Measurements from ENCODE around the gene LONP2. TPM values are rescaled to one million over a fixed set of nuclear protein-coding genes. Genes with fewer than 3 reads are reported as not detected.
"Not testable (repeated sequence)": the region's sequence is repeated elsewhere in the genome, so short reads cannot be mapped to it uniquely, and the experiment has no call there.

LONP2 gene
- polyA plus RNA-seq, 4 donors, result 58.0 to 79.5 (median 67.6) TPM

DNA sequence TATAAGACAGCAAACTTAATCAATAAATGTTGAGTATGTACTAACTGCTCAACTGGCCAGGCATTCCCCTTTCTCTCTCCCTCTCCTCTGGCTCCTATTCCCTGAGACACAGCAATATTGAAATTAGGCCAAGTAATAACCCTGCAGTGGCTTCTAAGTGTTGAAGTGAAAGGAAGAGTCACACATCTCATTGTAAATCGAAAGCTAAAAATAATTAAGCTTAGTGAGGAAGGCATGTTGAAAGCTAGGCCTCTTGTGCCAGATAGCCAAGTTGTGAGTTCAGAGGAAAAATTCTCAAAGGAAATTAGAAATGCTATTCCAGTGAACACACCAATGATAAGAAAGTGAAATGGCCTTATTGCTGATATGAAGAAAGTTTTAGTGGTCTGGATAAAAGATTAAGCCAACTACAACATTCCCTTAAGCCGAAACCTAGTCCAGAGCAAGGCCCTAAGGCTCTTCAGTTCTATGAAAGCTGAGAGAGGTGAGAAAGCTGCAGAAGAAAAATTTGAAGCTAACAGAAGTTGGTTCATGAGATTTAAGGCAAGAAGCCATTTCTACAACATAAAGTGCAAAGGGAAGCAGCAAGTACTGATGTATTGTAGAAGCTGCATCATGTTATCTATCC, 38.6 kb downstream of the LONP2 start:
- no peak for DNase-seq (ENCODE audit: low read depth in 4 of 4, low spot score in 2 of 4)

DNA sequence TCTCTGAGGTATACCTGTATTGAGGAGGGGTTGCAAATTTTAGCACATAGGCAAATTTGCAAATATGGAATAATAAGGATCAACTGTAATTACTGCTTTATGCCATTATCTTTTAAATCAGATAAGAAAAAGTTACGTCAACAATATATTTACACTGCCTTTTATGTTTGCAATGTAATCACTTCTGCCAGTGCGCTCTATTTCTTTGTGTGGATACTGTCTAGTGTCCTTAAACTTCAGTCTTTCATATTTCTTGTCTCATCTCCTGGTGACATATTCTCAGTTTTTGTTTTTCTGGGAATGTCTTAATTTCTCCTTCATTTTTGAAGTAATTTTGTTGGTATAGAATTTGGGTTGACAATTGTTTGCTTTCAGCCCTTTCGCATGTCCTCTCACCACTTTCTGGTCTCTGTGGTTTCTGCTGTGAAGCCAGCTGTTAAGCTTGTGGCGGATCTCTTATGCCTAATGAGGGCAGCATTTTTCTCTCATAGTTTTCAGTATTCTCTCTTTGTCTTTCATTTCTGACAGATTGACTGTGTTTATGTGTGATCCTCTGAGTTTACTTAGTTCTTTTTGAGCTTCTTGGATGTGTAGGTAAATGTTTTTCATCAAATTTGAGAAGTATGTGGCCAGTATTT, 40.8 kb downstream of the LONP2 start:
- no peak for DNase-seq (ENCODE audit: low read depth in 4 of 4, low spot score in 2 of 4)

DNA sequence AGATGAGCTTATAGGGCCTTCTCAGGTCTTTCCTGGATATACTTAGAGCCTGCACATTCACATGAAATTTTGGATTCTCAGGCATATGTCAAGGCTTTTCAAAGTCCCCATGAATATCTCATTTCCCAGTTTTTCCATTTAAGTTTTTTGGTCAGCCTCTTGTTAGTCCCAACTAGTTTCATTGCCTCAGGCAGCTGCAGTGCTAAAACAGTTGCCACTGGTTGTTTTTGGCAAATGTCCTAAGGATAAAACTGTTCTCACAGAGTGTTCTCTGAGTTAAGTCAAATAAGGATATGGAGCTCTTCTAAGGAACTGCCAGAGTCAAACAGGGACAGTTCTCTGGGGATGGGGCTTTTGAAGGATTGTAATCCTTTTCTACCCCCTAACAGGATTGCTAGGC, 43.1 kb downstream of the LONP2 start:
- DNase-seq (ENCODE audit: low read depth in 4 of 4, low spot score in 2 of 4), result no peak

DNA sequence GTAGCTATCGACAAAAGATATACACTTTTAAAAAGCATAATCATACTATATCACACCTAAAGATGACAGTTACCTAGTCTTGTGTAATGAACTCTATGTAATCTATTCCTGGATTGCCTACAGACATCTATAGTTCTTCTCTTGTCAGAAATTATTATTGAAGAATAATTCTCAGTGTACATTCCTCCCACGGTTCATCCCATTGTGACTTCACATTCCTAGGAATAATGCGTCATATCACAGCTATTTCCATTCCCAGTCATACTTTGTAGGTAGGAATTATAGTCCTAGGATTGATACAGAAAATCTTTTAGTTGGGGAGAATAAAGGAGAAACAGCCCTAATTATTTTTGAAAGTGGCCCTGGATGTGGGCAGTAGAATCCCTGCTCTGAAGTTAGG, 47.2 kb downstream of the LONP2 start:
- DNase-seq (ENCODE audit: low read depth in 4 of 4, low spot score in 2 of 4), result no peak

- no peak for DNase-seq (ENCODE audit: low read depth in 4 of 4, low spot score in 2 of 4)
Measured at GRCh38 chr16:48291754-48292153, 47.7 kb downstream of the LONP2 start.

GRCh38 chr16:48292452-48292851, 48.4 kb downstream of the LONP2 start:
- DNase-seq (ENCODE audit: low read depth in 4 of 4, low spot score in 2 of 4), result no peak

DNA sequence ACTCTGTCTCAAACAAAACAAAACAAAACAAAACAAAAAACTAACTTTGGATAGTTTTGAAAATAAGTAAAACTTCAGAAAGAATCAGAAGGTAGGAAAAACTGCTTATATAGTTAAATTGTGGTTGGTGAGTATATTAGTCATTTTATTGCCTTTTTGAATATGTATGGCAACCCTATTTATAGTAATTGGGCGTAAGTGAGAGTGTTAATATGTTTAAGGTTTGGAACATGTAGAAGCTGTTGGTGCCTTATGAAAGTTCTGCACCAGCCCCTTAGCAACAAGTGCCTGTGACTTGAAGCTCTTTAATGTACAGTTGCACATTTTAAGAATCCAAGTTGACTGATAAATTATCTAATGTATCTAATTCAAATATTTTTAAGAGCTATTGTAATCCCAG, 50.6 kb downstream of the LONP2 start:
- no peak for DNase-seq (ENCODE audit: low read depth in 4 of 4, low spot score in 2 of 4)

- no peak for DNase-seq (ENCODE audit: low read depth in 4 of 4, low spot score in 2 of 4)
Measured at GRCh38 chr16:48295488-48296281, 51.6 kb downstream of the LONP2 start.

GRCh38 chr16:48299471-48299870, 55.4 kb downstream of the LONP2 start:
- no peak for DNase-seq (ENCODE audit: low read depth in 4 of 4, low spot score in 2 of 4)

- no peak for DNase-seq (ENCODE audit: low read depth in 4 of 4, low spot score in 2 of 4)
Measured at GRCh38 chr16:48300391-48300856, 56.3 kb downstream of the LONP2 start.

GRCh38 chr16:48308535-48308934, 64.4 kb downstream of the LONP2 start:
- DNase-seq (ENCODE audit: low read depth in 4 of 4, low spot score in 2 of 4), result no peak

DNA sequence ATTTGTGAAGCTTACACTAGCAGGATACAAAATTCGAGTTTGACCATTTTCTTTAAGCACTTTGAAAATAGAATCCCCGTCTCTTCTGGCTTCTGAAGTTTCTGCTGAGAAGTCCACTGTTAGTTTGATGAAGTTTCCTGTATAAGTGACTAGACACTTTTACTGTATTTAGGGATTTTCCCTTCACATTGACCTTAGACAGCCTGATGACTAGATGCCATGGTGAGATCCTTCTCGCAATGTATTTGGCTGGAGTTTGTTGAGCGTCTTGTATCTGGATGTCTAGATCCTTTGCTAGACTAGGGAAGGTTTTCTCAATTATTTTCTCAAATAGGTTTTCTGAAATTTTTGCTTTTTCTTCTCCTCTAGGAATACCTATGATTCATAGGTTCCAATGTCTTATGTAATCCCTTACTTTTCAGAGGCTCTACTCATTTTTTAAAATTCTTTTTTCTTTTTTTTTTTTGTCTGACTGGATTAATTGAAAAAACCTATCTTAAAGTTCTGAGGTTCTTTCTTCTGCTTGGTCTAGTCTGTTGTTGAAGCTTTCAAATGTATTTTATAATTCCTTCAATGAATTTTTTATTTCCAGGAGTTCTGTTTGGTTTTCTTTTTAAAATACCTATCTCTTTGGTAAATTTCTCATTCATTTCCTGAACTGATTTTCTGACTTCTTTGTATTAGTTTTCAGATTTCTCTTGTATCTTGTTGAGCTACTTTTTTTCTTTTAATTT, 67.0 kb downstream of the LONP2 start:
- DNase-seq (ENCODE audit: low read depth in 4 of 4, low spot score in 2 of 4), result no peak

DNA sequence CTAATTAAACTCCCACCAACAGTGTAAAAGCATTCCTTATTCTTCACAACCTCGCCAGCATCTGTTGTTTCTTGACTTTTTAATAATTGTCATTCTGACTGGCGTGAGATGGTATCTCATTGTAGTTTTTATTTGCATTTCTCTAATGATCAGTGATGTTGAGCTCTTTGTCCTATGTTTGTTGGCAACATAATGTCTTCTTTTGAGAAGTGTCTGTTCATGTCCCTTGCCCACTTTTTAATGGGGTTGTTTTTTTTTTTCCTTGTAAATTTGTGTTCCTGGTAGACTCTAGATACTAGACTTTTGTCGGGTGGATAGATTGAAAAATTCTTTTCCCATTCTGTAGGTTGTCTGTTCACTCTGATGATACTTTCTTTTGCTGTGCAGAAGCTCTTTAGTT, 69.8 kb downstream of the LONP2 start:
- not testable (repeated sequence) for DNase-seq (ENCODE audit: low read depth in 4 of 4, low spot score in 2 of 4)

DNA sequence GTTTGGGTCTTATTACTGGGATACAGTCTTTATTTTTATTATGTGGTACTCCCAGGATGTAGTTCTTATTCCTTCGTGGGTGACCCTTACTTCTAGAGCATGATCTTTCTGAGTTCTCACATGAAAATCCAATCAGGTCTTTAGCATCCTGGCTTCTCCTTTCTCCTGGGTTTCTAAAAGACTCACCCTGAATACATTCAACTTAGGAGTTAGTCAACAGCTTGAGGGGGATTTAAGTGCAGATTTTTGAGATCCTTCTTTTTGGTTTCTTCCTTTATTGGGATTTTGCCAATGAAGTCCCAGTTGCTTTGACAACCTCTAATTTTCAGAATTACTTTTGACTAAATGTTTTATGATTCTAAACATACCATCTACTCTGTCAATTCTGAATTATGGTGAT, 72.9 kb downstream of the LONP2 start:
- no peak for DNase-seq (ENCODE audit: low read depth in 4 of 4, low spot score in 2 of 4)

- DNase-seq (ENCODE audit: low read depth in 4 of 4, low spot score in 2 of 4), result no peak
Measured at GRCh38 chr16:48317614-48318315, 73.7 kb downstream of the LONP2 start.

- no peak for DNase-seq (ENCODE audit: low read depth in 4 of 4, low spot score in 2 of 4)
Measured at GRCh38 chr16:48318630-48319029, 74.5 kb downstream of the LONP2 start.

- no peak for DNase-seq (ENCODE audit: low read depth in 4 of 4, low spot score in 2 of 4)
Measured at GRCh38 chr16:48321317-48322036, 77.4 kb downstream of the LONP2 start.

GRCh38 chr16:48323783-48324775, 80.0 kb downstream of the LONP2 start:
- no peak for DNase-seq (ENCODE audit: low read depth in 4 of 4, low spot score in 2 of 4)

GRCh38 chr16:48326915-48327314, 82.8 kb downstream of the LONP2 start:
- no peak for DNase-seq (ENCODE audit: low read depth in 4 of 4, low spot score in 2 of 4)

All from left renal cortex interstitium (tissue), 4 donors.